Effector CD8-positive, alpha-beta T cell (primary cell): ENCODE measurements around the gene ZDHHC24.
"Not testable (repeated sequence)": the region's sequence is repeated elsewhere in the genome, so short reads cannot be mapped to it uniquely, and the experiment has no call there.

Source experiments
- DNase-seq: peaks from one replicate; lab custom pipeline; 2025; lab: John Stamatoyannopoulos, UW
- total RNA-seq, 4 experiments: gene quantifications; one replicate each; lab custom pipeline; 2026; lab: John Stamatoyannopoulos, UW

The ZDHHC24 gene
- 20.4 to 38.1 (median 28.4) reads per million in 4 experiments for total RNA-seq

- DNase-seq = peak; percentile 79
These were observed at the start of gene ZDHHC24 for GRCh38 chr11:66545701-66546367. TSS of gene ZDHHC24 (minus strand) at chr11:66546048. CDS start at chr11:66546003, 45 bp downstream.

GRCh38 chr11:66595245-66595904, 49.5 kb upstream of the ZDHHC24 start:
- DNase-seq = no peak

GRCh38 chr11:66593650-66594049, 47.8 kb upstream of the ZDHHC24 start:
- no peak for DNase-seq

GRCh38 chr11:66593303-66593635, 47.4 kb upstream of the ZDHHC24 start:
- DNase-seq = no peak

- peak; percentile 98 for DNase-seq
These were observed 46.8 kb upstream of the ZDHHC24 start, which contains the start of the genes CCDC87 and CCS for GRCh38 chr11:66592457-66593302. TSS of gene CCDC87 (minus strand) at chr11:66593063. CDS start at chr11:66593015, 48 bp downstream. TSS of gene CCS (plus strand) at chr11:66593185. CDS start at chr11:66593262, 77 bp downstream.

- no peak for DNase-seq
These were observed 45.3 kb upstream of the ZDHHC24 start for GRCh38 chr11:66591175-66591574.

GRCh38 chr11:66589996-66590675, 44.3 kb upstream of the ZDHHC24 start:
- DNase-seq = no peak

GRCh38 chr11:66589315-66589714, 43.5 kb upstream of the ZDHHC24 start:
- DNase-seq = not testable (repeated sequence)

GRCh38 chr11:66586136-66586535, 40.3 kb upstream of the ZDHHC24 start:
- no peak for DNase-seq

- DNase-seq = not testable (repeated sequence)
These were observed 39.6 kb upstream of the ZDHHC24 start for GRCh38 chr11:66585447-66585846.

GRCh38 chr11:66582565-66583147, 36.8 kb upstream of the ZDHHC24 start:
- not testable (repeated sequence) for DNase-seq

- no peak for DNase-seq
These were observed 35.4 kb upstream of the ZDHHC24 start for GRCh38 chr11:66581261-66581660.

- DNase-seq = no peak
These were observed 35.0 kb upstream of the ZDHHC24 start for GRCh38 chr11:66580803-66581202.

GRCh38 chr11:66579017-66579606, 33.3 kb upstream of the ZDHHC24 start:
- DNase-seq = peak; percentile 76

- DNase-seq = no peak
These were observed 25.0 kb upstream of the ZDHHC24 start for GRCh38 chr11:66570850-66571180.

- no peak for DNase-seq
These were observed 24.4 kb upstream of the ZDHHC24 start for GRCh38 chr11:66570079-66570849.

GRCh38 chr11:66569076-66569475, 23.2 kb upstream of the ZDHHC24 start:
- DNase-seq = no peak

GRCh38 chr11:66568124-66568916, 22.5 kb upstream of the ZDHHC24 start, which contains the start of gene CTSF:
TSS of gene CTSF (minus strand) at chr11:66568606. CDS start at chr11:66568486, 120 bp downstream.
- DNase-seq = peak; percentile 69

- no peak for DNase-seq
These were observed 21.9 kb upstream of the ZDHHC24 start for GRCh38 chr11:66567787-66568123.

- DNase-seq = no peak
These were observed 20.4 kb upstream of the ZDHHC24 start for GRCh38 chr11:66566221-66566620.
